Neural cell (in vitro differentiated cells): ENCODE measurements around the gene STX1A.
"Not testable (repeated sequence)": the region's sequence is repeated elsewhere in the genome, so short reads cannot be mapped to it uniquely, and the experiment has no call there.

Experiments
- EZH2 ChIP-seq: fragments of 200-600, 300-800 bp; shearing (Covaris generic), sonication (generic); IDR thresholded peaks from 2 replicates; pipeline ENCODE4 v1.6.1; 2014; ENCODE audit warnings: antibody characterized with exemption, low read length, borderline replicate concordance, mild to moderate bottlenecking; ENCODE audit not compliant: insufficient read depth, poor library complexity, severe bottlenecking
- POLR2AphosphoS5 ChIP-seq: IDR thresholded peaks from 2 replicates; pipeline ENCODE4 v1.6.1; 2012
- RAD21 ChIP-seq: fragments of 450-650 bp; conservative IDR thresholded peaks from 2 replicates; pipeline ENCODE4 v1.6.1; 2014; ENCODE audit warnings: antibody characterized with exemption, mild to moderate bottlenecking, moderate library complexity
- TAF1 ChIP-seq: IDR thresholded peaks from 2 replicates; pipeline ENCODE4 v1.6.1; 2012; ENCODE audit warnings: low read depth
- TF ChIP-seq, protein P1 (sequence below): fragments of 450-650 bp; IDR thresholded peaks from 2 replicates; pipeline ENCODE4 v1.5.1; 2014; ENCODE audit warnings: antibody characterized with exemption, mild to moderate bottlenecking, moderate library complexity; ENCODE audit not compliant: poor library complexity, severe bottlenecking

- TF ChIP-seq POLR2AphosphoS5, RAD21, EZH2, TAF1: not testable (repeated sequence)
- TF ChIP-seq, protein P1, sequence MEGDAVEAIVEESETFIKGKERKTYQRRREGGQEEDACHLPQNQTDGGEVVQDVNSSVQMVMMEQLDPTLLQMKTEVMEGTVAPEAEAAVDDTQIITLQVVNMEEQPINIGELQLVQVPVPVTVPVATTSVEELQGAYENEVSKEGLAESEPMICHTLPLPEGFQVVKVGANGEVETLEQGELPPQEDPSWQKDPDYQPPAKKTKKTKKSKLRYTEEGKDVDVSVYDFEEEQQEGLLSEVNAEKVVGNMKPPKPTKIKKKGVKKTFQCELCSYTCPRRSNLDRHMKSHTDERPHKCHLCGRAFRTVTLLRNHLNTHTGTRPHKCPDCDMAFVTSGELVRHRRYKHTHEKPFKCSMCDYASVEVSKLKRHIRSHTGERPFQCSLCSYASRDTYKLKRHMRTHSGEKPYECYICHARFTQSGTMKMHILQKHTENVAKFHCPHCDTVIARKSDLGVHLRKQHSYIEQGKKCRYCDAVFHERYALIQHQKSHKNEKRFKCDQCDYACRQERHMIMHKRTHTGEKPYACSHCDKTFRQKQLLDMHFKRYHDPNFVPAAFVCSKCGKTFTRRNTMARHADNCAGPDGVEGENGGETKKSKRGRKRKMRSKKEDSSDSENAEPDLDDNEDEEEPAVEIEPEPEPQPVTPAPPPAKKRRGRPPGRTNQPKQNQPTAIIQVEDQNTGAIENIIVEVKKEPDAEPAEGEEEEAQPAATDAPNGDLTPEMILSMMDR: not testable (repeated sequence)
Measured at GRCh38 chr7:73722182-73722581, 2.7 kb upstream of the STX1A start.
